ENCODE data around the gene SLC35E2B. TPM values are rescaled to one million over a fixed set of nuclear protein-coding genes. Genes with fewer than 3 reads are reported as not detected.

The SLC35E2B gene
- total RNA-seq, 2 donors from 2014 or later, result 40.3 to 67.1 TPM

DNA sequence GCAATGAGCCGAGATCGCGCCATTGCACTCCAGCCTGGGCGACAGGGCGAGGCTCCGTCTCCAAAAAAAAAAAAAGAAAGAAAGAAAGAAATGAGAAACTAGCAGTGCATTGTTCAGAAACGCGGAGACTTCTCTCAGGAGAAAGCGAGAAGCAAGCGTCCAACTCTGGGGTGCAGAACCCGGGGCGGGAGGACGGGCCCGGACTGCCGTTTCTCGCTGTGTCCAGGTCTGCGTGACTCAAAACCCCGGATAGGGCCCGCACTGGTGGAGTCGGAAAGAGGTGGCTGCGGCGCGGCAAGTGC lies 77.7 kb downstream of the SLC35E2B start:
- no peaks in the 10 kb centered on the region for H3K27me3 ChIP-seq (replicated peaks; ENCODE audit: insufficient read depth)
- WGBS, result 0% methylated on average over 19 of the region's 23 CpGs
- H3K4me3 ChIP-seq, result peak overlapping the region; percentile 100
- H3K4me1 ChIP-seq (replicated peaks), result peaks cover 27% of the 10 kb centered on the region
- peak overlapping the region; percentile 100 for H3K27ac ChIP-seq
- intact Hi-C loops (cut with DNase I), result loop anchor here (2.0 kb wide), 1 partner anchor 40 kb away; the partner anchor contains the start of gene SSU72
- H3K9me3 ChIP-seq, result no peaks in the 10 kb centered on the region
- no peak for DNase-seq (ENCODE audit: low spot score)
- TF ChIP-seq CTCF (IDR thresholded peaks at IDR 0.05), result no peak
- TF ChIP-seq POLR2AphosphoS5 (IDR thresholded peaks at IDR 0.05), result no peak
- TF ChIP-seq POLR2A (IDR thresholded peaks at IDR 0.05), result no peak
- no peaks in the 10 kb centered on the region for H3K36me3 ChIP-seq

- peak overlapping the region; percentile 100 for H3K4me3 ChIP-seq
- no peak for DNase-seq (ENCODE audit: low spot score)
- WGBS, result 12% methylated on average over 30 of the region's 30 CpGs
Measured at GRCh38 chr1:1614204-1614953, 78.2 kb downstream of the SLC35E2B start.

DNA sequence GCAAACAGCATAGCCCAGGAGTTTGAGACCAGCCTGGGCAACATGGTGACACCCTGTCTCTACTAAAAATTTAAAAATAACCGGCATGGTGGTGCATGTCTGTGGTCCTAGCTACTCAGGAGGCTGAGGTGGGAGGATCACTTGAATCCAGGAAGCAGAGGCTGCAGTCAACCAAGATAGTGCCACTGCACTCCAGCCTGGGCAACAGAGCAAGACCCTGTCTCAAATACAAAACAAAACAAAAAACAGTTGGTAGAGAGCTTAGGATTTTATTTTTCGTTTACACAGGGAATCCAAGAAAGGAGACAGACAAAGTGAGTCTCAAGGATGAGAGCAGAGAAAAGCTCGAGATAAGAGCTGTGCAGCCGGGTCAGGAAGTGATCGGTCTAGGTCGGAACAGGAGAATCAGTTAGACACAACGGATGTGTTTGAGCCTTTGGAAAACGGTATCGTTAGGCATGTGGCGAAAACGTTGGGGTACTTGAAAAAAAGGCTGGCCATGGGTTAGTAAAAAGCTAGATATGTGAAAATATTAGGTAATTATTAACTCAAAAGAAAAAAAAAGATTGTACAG lies 79.0 kb downstream of the SLC35E2B start:
- Histone ChIP-seq H3K27ac (peak overlapping the region in 1 of 2 donors; percentile 100), H3K27me3 (replicated peaks; ENCODE audit: insufficient read depth) (no peaks in the 10 kb centered on the region), H3K9me3 (no peaks in the 10 kb centered on the region), H3K4me1 (replicated peaks) (peaks cover 27% of the 10 kb centered on the region), H3K4me3 (peak overlapping the region in 1 of 2 donors; percentile 100), H3K36me3 (no peaks in the 10 kb centered on the region)
- TF ChIP-seq CTCF (IDR thresholded peaks at IDR 0.05) (no peak), POLR2AphosphoS5 (IDR thresholded peaks at IDR 0.05) (no peak), POLR2A (IDR thresholded peaks at IDR 0.05) (no peak)
- WGBS, result 65% methylated on average over 11 of the region's 11 CpGs
- no peak for DNase-seq (ENCODE audit: low spot score)
- intact Hi-C loops (cut with DNase I), result loop anchor here (2.0 kb wide), 1 partner anchor 39 kb away; the partner anchor contains the start of gene SSU72

More at GRCh38 chr1:1614204-1614953, 78.2 kb downstream of the SLC35E2B start:
- Histone ChIP-seq H3K27ac (peak overlapping the region in 1 of 2 donors; percentile 100), H3K36me3 (no peaks in the 10 kb centered on the region), H3K4me1 (replicated peaks) (peaks cover 27% of the 10 kb centered on the region), H3K27me3 (replicated peaks; ENCODE audit: insufficient read depth) (no peaks in the 10 kb centered on the region), H3K9me3 (no peaks in the 10 kb centered on the region)
- intact Hi-C loops (cut with DNase I), result loop anchor here (2.0 kb wide), 1 partner anchor 40 kb away; the partner anchor contains the start of gene SSU72
- TF ChIP-seq POLR2A (IDR thresholded peaks at IDR 0.05) (no peak), POLR2AphosphoS5 (IDR thresholded peaks at IDR 0.05) (no peak), CTCF (IDR thresholded peaks at IDR 0.05) (no peak)

DNA sequence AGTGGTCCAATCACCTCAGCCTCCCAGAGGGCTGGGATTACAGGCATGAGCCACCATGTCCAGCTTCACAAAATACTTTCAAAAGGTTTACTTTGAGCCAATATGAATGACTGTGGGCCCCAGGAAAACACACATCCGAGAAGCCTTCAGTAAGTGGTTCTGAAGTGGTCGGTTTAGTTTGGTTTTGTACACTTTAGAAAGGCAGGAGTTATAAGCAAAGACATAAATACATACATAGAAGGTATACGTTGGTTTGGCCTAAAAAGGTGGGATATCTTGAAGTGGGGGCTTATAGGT lies 80.5 kb downstream of the SLC35E2B start:
- intact Hi-C loops (cut with DNase I), result no loop called here
- H3K27me3 ChIP-seq (replicated peaks; ENCODE audit: insufficient read depth), result no peaks in the 10 kb centered on the region
- no peaks in the 10 kb centered on the region for H3K9me3 ChIP-seq
- no peak overlapping the region for H3K4me3 ChIP-seq
- H3K27ac ChIP-seq, result no peak overlapping the region
- no peak for DNase-seq (ENCODE audit: low spot score)
- H3K4me1 ChIP-seq (replicated peaks), result peaks cover 23% of the 10 kb centered on the region
- 75% methylated on average over 3 of the region's 3 CpGs for WGBS
- TF ChIP-seq POLR2A (IDR thresholded peaks at IDR 0.05) (no peak), CTCF (IDR thresholded peaks at IDR 0.05) (no peak), POLR2AphosphoS5 (IDR thresholded peaks at IDR 0.05) (no peak)
- no peaks in the 10 kb centered on the region for H3K36me3 ChIP-seq

DNA sequence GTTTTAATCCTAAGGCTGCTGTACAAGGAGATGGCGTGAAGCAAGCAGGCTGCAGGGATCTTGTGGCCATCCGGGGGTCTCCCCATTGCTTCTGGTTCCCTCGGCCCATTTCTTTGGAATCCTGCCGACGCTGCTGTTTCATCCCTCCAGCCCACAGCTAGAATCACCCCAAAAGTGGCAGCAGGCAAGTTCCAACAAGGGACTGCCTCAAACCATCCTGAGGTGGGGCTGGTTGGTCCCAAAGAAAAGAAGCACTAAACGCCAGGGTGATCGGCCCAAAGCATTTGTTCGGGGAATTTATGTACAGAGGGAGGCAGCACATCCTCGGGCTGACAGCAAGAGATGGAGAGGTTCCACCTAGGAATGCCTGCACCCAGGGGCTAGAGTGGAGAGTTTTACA lies 81.8 kb downstream of the SLC35E2B start:
- no peaks in the 10 kb centered on the region for H3K9me3 ChIP-seq
- H3K4me1 ChIP-seq (replicated peaks), result peaks cover 15% of the 10 kb centered on the region
- no peak overlapping the region for H3K4me3 ChIP-seq
- WGBS, result 76% methylated on average over 9 of the region's 9 CpGs
- TF ChIP-seq POLR2AphosphoS5 (IDR thresholded peaks at IDR 0.05), result no peak
- TF ChIP-seq CTCF (IDR thresholded peaks at IDR 0.05), result no peak
- no peak for TF ChIP-seq POLR2A (IDR thresholded peaks at IDR 0.05)
- no peaks in the 10 kb centered on the region for H3K36me3 ChIP-seq
- H3K27me3 ChIP-seq (replicated peaks; ENCODE audit: insufficient read depth), result no peaks in the 10 kb centered on the region
- intact Hi-C loops (cut with DNase I), result no loop called here
- peak overlapping the region in 1 of 2 donors; percentile 33 for H3K27ac ChIP-seq
- no peak for DNase-seq (ENCODE audit: low spot score)
